ENCODE results near the gene PCSK2.
A peak's percentile ranks its signal among the peaks of the same experiment; 100 is the strongest.

PCSK2 gene

DNA sequence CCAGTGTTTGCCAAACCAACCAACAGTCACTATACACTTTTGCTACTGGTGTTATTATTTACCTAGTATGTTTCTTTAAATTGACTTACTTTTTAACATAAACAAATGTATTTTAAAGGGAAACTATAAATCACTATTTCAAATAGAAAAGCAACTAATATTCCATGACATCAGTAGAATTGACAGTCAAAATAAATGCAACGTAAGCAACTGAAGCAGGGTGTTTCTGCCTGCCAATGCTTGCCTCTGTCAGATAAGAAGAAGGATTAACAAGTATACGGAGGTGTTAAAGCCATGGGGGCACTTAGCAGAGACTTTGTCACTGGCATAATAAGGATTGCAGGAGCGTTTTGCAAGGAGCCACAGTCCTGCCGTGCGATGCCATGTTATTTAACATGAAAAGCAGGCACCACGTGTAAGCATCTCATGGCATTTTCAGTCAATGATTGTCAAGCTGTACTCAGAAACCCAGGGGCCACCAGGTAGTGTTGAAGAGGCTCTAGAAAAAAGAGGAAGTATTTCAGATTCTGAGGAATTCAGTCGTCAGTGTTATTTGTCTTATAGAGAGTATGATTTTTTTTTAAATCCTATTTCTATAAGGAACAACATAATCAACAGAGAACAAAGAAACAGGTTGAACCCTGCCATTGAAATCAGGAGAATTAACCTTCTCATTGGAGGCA, 172.6 kb downstream of the PCSK2 start:
- no peak for DNase-seq (ENCODE audit: low spot score)

DNA sequence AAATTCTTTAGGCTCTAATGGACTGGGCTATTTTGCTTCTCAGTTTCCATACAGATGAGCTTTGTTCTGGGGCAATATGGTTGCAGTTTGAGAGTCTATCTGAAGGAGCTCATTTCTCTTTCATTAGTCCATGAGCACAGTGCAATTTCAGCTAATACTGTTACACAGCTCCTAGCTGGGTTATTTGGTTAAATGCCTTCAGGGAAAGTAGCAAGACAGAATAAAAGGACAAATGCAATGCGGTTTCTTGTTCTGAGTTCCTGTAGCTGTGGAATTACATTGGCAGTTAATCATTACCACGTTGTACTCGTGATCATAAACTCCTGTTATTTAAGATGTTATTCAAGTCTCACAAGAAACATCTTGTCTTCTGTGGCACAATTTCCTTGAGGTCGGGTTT, 176.6 kb downstream of the PCSK2 start:
- no peak for DNase-seq (ENCODE audit: low spot score)

DNA sequence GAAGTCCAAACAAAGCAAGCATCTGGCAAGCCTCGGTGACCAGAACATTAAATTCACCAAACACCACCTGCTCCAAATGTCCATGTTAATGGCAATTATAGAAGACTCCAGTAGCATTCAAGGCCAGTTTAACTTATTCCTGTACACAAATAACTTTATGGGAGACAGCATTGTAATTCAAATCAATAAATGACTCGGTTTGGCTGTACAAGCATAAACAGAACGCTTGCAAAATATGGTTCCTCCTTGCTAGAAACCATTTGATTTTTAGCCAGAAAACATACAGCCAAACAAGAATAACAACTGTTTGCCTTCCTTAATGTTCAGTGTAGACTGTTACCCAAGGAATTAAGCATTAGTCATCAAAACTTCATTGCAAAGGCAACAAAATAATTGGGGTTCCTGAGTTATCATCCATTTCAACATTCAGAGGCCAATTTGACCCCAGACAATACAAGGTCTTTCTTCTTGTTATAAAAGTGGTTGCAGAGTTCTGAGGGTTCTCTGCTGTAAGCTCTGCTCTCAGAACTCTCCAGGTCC, 179.3 kb downstream of the PCSK2 start:
- DNase-seq (ENCODE audit: low spot score), result no peak

DNA sequence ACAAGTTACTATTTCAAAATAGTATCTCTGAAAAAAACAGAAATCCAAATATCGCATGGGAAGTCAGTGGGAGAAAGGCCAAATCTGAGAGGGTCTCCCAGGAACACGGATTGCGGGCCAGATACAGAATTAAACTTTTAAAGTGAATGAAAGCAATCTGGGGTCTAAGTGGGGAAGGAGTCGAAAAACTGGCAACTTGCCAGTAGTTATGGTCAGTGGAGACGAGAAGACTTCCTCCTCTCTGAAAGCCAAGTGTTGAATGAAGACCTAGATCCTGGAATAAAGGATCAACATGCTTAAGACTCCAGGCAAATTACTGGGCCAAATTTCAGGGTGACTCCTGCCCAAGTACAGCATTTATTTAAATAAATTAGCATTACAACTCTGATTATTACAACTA, 180.7 kb downstream of the PCSK2 start:
- no peak for DNase-seq (ENCODE audit: low spot score)

DNA sequence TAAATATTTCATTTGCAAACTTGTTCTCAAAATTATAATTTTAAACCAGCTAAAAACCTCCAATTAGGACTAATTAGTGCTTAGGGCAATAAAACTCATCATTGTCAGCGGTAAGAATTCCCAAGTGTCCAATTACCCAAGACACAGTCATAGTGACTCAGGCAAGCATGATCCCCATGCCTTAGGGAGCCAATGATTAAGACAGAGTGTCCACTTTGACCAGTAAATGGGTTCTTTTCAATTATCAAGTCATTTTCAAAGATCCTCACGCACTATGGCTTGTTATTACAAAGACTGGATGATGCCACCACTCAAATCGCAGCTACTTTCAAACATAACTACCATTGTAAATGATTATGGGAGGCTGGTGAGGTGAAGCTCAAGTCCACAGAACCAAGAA, 190.4 kb downstream of the PCSK2 start:
- no peak for DNase-seq (ENCODE audit: low spot score)

DNA sequence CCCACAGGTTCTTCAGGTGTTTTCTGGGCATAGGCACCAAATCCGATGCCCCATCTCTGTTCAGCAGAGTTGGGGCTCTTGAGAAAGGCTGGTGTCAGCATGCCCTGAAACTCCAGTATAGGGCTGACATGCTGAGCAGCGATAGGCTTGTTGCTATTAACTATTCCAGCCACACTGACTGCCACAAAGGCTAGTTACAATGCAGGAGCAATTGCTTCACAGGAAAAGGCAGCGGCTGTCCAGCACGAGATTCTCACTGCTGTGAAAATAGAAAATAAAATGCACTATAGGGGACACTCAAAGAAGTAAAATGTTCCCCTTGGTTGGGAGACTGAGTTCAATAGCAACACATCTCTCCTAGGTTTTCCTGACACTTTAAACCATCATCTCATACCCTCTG, 191.9 kb downstream of the PCSK2 start:
- DNase-seq (ENCODE audit: low spot score), result no peak

DNA sequence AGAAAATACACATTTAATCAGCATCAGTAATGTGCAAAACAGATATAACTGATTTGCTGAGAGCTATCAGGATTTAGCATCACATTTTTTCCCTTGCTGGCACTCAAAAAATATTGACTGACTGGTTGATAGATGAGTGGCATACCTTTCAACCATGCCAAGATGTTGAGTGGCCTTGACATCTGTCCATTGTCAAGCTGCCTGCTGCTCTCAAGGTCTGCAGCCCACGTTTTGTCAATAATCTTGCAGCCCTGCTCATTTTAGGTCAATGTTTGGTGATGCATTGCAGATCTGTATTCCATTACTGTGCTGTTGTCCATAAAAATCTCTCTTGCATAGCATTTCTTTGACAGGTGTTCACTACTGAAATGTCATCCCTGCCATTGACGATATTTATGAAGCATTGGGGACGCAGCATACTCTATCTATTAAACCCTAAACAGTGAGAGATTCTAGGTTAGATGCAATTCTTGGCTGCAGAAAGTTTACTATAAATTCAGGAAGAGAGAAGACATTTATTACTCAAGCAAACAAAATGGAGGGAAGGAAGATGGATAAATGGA, 192.7 kb downstream of the PCSK2 start:
- DNase-seq (ENCODE audit: low spot score), result no peak

DNA sequence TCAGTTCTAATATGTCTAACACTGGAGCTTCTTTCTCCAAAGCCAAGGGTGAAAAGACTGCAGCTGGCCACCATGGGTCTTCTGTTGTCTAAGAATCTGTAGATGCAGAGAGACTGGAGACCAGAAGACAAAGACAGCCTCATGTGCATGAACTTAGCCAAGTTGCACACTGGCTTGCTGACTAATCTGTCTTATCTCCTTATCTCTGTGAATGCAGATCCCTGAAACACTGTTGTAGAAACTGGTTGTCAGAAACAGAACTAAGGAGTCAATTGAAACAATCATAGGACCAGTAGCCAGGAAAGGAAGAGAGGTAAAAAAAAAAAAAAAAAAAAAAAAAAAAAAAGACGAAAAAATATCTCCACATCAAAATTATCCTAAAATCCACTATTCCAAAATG, 194.7 kb downstream of the PCSK2 start:
- no peak for DNase-seq (ENCODE audit: low spot score)

DNA sequence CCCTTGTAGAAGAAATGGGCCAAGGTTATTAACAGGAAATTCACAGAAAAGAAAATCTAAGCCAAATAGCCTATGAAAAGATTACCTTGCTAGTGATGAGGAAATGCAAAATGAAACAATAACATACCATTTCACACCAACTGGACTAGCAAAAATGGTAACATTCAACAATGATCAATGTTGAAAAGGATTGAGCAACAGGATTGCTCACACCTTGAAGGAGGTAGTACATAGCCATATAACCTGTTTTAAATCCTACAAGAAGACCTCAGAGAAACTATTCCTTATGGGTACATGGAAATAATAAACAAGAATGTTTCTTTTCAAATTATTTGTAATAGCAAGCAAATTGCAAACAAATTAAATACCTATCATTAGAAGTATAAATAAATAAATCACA, 196.9 kb downstream of the PCSK2 start:
- no peak for DNase-seq (ENCODE audit: low spot score)

DNA sequence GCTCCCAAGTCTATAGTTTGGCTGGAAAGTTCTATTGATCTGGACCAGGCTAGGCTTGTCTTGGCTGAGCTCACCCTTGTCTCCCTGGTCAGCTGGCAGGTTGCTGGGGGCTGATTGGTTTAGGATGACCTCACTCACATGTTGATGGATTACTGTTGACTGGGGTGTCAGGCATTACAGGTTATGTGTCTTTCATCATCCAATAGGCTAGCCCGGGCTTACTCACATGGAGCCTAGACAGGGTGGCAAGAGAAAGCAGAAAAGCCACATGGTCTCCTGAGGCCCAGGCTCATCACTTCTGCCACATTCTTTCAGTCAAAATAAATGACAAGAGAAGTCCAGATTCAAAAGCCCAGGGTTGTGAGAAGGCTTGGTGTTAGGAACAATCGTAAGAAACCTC, 200.8 kb downstream of the PCSK2 start:
- no peak for DNase-seq (ENCODE audit: low spot score)

DNA sequence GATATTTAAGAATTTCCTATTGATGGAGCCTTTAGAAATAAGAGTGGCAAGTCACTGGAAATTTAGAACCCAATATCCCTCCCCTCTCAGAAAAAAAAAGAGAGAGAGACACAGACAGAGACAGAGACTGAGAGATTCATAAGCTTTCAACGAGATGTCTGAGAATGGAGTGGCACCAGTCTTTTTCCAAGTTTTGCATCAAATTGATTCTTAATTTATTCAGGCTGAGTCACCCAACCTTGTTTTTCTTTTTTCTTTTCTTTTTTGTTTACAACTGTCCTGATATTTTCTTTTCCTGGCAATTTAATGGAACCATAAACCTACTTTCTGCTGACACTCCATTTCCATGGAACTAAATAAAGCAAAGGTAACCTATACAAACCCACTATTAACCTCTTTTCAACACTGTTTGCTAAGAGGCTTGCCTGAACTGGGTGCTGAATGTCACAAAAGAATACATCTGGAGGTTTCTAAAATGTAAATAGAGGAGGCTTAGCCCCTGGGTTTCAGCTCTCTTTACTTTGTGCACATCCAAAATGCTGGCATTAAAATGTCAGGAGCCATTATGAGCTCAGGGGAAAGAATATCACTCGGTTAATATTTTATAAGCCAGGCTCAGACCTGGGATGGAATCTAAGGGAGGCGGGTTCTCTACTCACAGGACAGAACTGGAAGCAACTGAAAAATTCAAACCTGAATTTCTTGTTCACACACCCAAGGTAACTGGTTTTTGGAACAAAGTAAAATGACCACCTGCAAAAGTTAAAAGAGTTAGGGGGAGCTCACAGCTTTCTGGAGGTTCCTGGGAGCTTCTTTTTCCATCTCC, 203.5 kb downstream of the PCSK2 start:
- no peak for DNase-seq (ENCODE audit: low spot score)

DNA sequence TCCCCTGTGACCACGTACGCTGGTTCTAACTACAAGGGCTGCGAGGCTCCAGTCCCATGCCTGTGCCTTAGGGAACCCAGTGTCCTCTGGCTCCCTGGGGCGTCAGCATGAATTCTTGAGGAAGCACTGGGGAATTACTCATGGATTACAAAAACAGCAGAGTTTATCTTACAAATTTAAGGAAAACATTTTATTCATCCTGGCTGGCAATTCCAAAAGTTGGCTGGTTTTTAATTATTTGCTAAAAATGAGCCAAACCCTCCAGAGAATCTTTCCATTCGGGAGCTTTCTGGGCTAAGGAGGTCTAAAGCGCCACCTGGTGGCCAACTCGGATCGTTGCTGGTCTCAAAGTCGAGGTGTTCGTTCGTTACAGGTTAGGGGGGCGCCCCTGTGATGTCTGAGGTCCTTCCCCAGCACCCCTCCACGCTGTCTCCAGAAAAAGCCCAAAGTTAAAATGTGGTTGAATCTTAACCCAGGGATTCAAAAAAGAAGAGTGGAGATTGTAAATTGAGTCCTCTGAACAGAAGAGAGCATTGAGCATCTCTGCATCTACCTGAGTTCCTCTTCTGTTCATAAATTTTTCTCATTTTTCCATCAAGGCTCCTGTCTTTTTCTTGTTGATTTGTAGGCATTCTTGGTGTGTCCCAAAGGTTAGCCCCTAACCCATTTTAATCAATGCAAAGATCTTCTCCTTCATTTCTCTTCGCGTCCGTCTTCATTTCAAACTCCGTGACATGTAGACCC, 205.0 kb downstream of the PCSK2 start:
- DNase-seq (ENCODE audit: low spot score), result peak; percentile 74

DNA sequence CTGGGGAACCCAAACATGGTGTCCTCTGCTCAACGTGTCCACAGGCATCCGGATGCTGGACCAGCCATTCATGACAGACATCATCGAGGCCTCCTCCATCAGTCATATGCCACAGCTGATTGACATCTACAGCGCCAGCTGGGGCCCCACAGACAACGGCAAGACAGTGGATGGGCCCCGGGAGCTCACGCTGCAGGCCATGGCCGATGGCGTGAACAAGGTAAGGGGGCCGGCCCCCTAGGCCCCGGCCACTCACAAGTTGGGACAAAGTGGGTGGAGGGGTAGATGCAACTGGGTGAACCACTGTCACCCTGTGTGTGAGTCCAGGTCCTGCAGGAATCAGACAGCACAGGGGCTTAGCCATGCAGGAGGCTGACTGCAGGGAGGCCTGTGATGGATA, 209.8 kb downstream of the PCSK2 start:
- DNase-seq (ENCODE audit: low spot score), result no peak

DNA sequence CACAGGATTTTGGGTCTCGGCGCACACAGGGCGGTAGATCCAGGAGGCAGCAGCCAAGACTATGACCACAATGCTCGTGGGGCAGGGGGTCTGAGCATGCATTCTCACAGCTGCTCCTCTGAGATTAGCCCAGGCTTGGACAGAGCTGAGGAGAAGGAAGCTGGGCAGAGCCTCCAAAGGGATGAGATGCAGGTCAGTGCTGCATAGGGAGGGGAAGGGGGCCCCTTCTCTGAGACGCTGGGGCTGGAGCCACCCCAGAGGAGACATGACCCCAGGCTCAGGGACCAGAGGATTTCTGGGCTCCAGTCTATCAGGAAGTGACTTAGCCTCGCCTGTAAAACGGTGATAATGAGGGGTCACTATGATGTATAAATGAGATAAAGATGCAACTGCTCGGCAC, 210.4 kb downstream of the PCSK2 start:
- no peak for DNase-seq (ENCODE audit: low spot score)

DNA sequence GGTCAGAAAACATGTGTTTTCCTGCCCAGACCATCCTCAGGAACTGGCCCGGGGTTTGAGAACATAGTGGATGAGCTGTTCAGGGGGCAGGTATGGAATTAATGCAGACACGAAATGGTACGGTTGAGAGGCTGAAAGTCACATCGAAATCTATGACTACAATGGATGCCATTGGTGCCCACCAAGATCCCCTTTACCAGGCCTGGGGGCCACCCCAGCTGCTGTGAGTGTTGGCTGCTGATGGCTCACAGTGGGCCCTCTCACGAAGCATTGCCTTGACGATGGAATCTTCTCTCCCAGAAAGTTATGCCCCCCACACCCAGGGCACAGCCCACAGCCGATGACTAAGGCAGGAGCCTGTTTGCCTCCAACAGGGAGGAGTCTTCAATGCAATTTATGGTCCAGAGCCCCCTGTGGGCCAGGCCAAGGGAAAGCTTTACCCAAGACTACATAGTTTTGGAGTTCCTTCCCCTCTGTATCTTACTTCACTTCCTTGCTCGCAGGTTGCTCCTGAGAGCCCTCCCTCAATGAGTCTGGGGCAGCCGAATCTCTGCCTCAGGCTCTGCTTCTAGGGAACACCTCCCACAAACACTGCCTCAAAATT, 211.7 kb downstream of the PCSK2 start:
- no peak for DNase-seq (ENCODE audit: low spot score)

DNA sequence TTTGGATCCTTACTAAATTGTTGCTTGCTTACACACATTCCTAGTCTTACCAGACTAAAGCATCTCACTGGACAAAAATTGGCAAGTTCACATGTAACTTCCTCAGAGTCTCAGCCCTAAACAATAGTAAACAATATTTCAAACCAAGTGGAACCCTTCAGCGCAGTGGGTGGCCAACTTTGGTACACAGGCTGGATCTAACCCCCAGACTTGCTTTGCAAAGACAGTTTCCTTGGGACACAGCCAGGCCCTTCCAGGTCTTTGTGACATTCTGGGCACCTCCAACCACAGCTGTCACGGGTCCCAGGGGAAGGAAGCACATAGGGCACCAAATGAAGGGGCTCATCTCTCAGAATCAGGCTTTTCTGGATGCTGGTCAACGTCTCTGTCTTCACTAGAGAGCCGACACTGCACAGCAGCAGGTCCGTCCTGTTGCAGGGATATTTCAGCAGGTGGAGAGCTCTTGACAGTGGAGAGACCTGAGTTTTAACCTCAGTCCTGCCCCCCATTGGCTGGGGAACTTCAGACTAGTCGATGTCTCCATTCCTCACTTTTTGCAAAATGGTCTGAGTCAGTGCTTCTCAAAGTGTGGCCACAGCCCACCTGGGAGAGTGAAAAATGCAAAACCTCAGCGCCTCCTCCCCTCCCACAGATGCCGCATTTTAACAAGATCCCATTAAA, 212.9 kb downstream of the PCSK2 start:
- no peak for DNase-seq (ENCODE audit: low spot score)

DNA sequence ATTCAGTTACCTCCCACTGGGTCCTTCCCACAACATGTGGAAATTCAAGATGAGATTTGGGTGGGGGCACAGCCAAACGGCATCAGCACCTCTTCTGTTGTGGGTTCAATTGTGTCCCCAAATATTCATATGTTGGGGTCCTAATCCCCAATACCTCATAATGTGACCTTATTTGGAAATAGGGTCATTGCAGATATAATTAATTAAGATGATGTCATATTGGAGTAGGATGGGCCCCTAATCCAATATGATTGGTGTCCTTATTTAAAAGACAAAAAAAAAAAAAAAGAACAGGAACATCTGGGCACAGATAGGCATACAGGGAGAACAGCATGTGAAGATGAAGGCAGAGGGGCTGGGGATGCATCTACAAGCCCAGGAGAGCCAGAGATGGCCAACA, 214.9 kb downstream of the PCSK2 start:
- DNase-seq (ENCODE audit: low spot score), result no peak

DNA sequence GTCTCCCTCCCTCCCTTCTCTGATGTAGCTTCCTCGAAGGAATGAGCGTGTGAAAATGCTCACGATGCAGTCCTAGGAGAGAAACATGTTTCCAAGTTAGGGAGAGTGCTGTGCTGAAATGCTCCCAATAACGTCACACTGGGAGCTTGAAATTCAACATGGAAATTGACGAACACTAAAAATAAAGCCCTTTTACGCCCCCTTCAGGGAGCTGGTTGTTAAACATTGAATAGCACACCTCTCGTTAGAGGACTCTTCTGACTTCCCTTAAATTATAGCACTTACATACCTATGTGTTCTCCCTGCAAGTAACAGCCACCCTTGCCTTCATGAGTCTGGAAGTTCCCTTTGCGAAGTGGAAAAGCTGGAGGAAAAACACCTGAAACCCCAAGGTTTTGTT, 215.7 kb downstream of the PCSK2 start:
- DNase-seq (ENCODE audit: low spot score), result peak; percentile 27

DNA sequence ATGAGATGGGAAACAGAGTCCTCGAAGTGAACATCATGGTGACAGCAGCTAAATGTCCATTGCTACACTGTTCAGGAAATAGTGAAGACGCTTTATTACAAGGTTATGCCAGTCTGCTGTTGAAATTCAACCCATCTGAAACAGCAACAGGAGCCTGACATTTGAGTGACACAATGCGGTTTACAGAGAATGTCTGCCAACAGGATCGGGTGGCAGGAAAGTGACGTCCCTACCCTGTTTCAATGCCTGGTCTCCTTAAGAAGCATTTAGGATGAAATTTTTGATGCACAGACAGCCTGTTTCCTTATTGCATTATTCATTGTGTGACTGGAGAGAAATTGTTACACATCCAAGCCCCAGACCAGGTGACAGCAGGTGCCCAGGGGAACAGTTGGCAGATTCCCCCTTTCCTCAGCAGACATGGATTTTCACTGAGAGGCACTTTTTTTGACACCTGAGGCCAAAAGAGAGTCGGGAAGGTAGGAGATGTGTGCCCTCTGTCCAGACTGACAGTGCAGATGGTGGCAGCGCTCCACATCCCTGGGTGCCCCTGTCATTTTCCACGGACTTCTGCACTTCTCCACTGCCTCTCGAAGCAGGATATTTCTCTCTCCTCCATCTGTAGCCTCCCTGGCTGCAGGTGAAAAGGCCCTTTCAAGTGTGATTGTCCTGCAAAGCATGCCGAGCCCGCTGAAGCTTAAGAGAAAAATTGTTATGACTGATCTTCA, 216.5 kb downstream of the PCSK2 start:
- DNase-seq (ENCODE audit: low spot score), result peak; percentile 78

DNA sequence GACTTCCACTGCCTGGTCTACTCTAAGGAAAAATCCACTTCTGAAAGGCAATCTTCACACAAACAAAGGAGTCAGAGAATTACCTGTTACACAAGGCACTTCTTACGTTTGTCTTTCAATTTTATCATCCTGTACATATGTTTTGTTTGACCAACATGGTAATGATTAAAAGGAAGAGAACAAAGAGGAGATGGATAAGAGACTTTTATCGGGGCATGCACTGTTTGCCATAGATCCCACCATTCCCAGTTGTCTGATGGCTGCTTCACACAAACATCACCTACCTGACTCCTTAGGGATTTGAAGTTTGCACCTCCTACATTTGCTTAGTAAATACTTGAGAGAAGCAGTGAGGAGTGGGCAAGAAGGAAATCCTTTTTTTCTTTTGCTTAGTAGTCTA, 217.3 kb downstream of the PCSK2 start:
- DNase-seq (ENCODE audit: low spot score), result no peak

DNA sequence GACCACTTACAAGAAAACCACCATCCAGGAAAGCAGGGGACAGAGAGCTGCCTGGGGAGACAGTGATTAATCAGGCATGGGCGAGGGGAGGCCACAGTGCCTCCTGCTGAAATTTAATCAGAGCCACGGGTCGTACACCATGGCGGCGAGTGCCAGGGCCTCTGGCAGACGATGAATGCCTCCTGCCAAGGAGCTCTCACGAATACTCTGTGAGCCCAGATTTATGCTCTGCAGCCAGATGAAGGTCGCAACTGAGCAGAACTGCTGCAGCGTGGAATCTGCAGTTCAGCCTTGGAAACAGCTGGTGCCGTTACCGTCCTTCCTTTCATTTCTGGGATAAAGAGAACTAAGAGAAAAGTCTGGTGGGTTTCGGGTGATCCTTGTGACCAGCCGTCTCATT, 218.7 kb downstream of the PCSK2 start:
- DNase-seq (ENCODE audit: low spot score), result no peak
